HG03135 (cell line): Measurements from ENCODE around the gene SETD2.
"Not testable (repeated sequence)": the region's sequence is repeated elsewhere in the genome, so short reads cannot be mapped to it uniquely, and the experiment has no call there.

Experiments
- ATAC-seq: cut with Tn5 transposase; IDR thresholded peaks from one replicate; pipeline ENCODE4 v1.9.1; 2021; ENCODE audit warnings: mild to moderate bottlenecking, moderate library complexity; ENCODE audit not compliant: unreplicated experiment

Gene SETD2

GRCh38 chr3:47156396-47156795, 7.5 kb downstream of the SETD2 start:
- no peak for ATAC-seq

- no peak for ATAC-seq
These were observed 11.3 kb downstream of the SETD2 start for GRCh38 chr3:47152578-47152977.

GRCh38 chr3:47151836-47152235, 12.1 kb downstream of the SETD2 start:
- ATAC-seq: no peak

- no peak for ATAC-seq
These were observed 14.5 kb downstream of the SETD2 start for GRCh38 chr3:47149339-47149933.

GRCh38 chr3:47145272-47145671, 18.6 kb downstream of the SETD2 start:
- ATAC-seq: no peak

GRCh38 chr3:47143068-47143467, 20.8 kb downstream of the SETD2 start:
- ATAC-seq: no peak

- ATAC-seq: not testable (repeated sequence)
These were observed 21.4 kb downstream of the SETD2 start for GRCh38 chr3:47142536-47142935.

- peak; percentile 92 for ATAC-seq
These were observed 22.9 kb downstream of the SETD2 start for GRCh38 chr3:47140973-47141461.

- not testable (repeated sequence) for ATAC-seq
These were observed 23.4 kb downstream of the SETD2 start for GRCh38 chr3:47140553-47140952.

- no peak for ATAC-seq
These were observed 29.6 kb downstream of the SETD2 start for GRCh38 chr3:47134311-47134710.

GRCh38 chr3:47133641-47134040, 30.3 kb downstream of the SETD2 start:
- no peak for ATAC-seq

- no peak for ATAC-seq
These were observed 33.4 kb downstream of the SETD2 start for GRCh38 chr3:47130557-47130956.

GRCh38 chr3:47128137-47128536, 35.8 kb downstream of the SETD2 start:
- no peak for ATAC-seq

- no peak for ATAC-seq
These were observed 40.1 kb downstream of the SETD2 start for GRCh38 chr3:47123857-47124256.

- no peak for ATAC-seq
These were observed 42.5 kb downstream of the SETD2 start for GRCh38 chr3:47121409-47121808.

- ATAC-seq: no peak
These were observed 43.8 kb downstream of the SETD2 start for GRCh38 chr3:47120138-47120537.

GRCh38 chr3:47119387-47119786, 44.5 kb downstream of the SETD2 start:
- not testable (repeated sequence) for ATAC-seq

- no peak for ATAC-seq
These were observed 46.0 kb downstream of the SETD2 start for GRCh38 chr3:47117807-47118364.

GRCh38 chr3:47115524-47115923, 48.4 kb downstream of the SETD2 start:
- not testable (repeated sequence) for ATAC-seq

GRCh38 chr3:47113669-47114365, 50.1 kb downstream of the SETD2 start:
- no peak for ATAC-seq

GRCh38 chr3:47112997-47113396, 50.9 kb downstream of the SETD2 start:
- no peak for ATAC-seq

- no peak for ATAC-seq
These were observed 54.5 kb downstream of the SETD2 start for GRCh38 chr3:47109393-47109792.
